T-helper 9 cell (primary cell): Measurements from ENCODE around the gene PLXNA2.

Source experiments
- DNase-seq: peaks from one replicate; pipeline ENCODE4 v3.0.0-alpha.2; 2020

PLXNA2 gene

DNA sequence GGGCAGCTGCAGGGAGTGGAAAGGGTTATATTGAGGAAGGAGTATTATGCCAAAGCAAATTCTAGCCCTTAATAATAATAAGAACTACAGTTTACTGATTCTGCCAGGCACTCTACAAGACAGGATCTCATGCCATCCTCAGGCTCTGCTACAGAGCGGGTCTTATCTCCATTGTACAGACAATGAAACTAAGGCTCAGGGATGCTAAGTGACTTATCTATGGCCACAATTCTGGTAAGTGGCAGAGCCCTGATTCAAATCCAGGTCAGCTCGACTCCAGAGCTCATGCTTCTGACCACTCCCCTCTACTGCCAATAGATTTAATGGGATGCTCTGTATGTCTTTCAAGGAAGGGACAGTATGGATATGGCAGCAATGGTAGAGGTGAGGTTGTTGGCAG is 187.1 kb downstream of the PLXNA2 start:
- no peak for DNase-seq

DNA sequence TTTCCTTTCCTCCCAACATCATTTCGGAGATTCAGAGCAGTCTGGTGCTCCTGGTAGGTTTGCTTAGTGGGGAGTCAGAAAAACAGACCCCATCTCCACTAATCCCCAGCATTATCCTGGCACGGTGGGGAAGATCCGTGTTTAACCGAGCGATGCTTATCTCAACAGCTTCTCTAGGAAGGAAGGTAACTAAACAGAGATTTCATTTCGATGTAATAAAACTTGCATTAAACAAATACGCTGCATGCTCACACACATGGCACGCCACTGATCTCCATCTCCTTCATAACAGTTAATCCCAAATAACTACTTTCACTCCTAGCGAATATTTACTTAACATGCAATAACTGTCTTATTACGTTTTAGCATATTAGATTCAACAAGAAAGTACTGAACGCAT is 188.6 kb downstream of the PLXNA2 start:
- no peak for DNase-seq

DNA sequence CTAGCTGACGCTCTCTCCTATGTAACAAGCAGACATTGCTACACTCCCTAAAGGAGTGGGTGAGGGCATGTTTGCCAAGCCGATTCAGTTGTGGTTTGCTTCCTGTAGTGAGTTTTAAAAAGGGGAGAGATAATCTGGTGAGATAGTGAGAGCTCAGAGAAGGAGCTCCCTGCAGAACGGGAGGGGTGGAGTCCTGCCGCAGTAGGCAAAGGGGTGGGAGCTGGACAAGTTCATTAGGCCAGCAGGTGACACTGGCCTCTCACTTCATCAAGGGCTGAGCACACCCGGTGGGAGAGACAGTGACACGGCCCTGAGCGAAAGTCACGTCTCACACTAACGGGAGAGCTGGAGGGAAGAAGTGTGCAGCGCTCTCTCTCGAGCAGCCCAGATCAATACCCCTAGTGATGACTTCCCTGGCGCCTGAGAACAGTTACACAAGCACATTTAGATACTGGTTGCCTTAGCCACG is 189.2 kb downstream of the PLXNA2 start:
- DNase-seq: no peak

DNA sequence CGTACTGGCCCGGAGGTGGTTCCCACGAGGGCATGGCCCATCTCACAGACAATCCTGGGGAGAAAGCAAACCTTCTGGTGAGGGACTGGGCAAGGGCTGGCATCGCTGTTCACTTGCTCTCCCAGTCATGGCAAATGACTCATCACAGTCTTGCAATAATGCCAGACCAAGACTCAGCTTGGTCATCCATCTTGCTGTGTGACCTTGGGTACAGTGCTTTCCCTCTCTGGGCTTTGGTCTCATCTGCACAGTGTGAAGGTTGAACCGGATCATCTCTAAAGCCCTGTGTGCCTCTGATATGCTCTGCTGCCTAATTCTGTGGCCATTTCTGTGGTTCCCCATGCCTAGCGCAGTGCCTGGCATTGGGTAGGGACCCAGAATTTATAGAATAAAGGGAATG is 189.7 kb downstream of the PLXNA2 start:
- DNase-seq: no peak

DNA sequence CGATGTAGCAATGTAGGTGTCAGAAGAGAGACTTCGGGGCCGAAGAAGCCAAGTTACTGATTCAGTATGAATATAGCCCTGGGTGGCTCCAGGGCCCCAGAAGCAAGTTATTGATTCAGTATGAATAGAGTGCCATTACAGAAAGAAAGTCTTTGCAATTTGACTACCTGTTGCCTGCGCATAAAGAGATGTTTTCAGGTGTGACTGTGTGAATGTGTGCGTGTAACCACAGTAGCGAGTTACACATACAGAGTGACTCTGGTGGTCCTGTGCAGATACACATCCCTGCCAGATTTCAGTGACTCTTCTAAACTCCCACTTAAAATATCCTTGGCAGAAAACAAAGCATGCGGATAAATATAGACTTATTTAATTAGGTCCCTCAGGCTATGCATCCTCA is 190.5 kb downstream of the PLXNA2 start:
- DNase-seq: no peak

DNA sequence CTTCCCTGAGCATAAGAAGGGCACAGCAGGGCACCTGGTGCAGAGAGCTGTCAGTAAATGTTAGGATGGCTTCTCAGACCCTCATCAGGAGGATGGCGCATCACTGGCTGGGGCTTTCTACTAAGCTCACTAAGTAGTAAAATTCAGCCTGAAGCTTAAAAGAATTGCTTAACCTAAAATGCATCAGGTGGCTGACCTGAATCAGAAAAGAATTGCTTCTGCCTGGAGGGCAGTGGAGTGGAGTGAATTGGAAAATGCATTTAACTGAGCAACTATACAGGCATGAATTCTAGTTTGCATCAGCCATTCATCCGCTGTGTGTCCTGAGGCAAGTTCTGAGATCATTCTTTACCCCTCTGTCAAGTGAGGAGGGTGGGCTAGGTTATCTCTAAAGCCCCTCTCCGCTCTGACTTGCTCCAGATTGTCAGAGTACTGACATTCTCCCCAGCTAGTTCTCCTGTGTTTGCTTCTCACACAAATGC is 191.2 kb downstream of the PLXNA2 start:
- no peak for DNase-seq

DNA sequence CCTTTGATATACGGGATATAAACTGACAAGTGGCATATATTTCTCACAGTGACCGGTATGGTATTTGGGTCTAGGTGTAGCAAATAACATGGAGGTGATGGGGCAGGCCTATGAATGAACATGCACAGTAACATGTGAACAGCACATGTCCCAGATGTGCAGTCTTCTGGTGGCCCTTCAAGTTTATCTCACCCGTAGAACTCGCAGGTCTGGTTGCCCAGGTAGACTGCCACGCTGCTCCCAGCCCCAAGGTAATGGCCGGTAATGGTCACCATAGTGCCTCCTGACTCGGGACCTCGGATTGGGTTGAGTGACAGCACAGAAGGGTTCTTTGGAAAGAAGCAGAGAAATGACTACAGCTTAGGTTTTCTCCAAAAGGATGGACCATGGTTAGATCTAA is 192.0 kb downstream of the PLXNA2 start:
- DNase-seq: no peak

DNA sequence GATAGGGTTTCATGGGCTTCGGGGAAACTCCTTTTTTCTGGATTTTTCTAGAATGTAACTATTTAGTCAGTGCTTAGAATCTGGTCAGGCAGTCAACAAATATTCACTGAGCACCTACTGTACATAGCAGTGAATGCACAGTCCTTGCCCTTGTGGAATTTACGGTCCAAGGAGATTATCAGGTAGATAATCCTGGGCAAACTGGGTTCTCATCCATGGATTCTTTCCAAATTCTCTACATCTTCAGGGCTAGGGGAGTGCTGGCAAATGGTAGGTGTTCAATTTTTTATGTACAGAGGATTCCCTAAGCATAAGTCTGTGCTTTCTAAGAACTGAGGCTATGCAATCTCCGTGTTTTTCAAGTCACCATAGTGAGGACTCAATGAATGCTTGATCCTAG is 192.5 kb downstream of the PLXNA2 start:
- DNase-seq: no peak

DNA sequence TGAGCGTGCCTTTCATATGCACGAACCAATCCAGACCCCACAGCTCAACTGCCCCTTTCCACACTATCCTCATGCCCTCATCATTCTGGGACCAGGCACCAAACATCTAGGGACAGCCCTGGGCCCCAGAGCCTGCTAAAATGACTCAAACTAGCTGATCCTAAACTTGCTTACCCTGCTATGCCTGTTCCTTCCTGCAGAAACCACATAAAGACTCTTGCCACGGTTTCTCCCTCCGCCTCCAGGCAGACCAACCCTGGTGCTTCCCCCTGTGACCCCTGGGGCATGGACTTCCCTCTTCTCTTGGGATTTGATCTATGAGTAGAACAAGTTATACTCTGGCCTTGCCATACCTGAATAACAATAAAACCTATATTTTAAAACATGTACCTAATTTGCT is 195.3 kb downstream of the PLXNA2 start:
- no peak for DNase-seq

DNA sequence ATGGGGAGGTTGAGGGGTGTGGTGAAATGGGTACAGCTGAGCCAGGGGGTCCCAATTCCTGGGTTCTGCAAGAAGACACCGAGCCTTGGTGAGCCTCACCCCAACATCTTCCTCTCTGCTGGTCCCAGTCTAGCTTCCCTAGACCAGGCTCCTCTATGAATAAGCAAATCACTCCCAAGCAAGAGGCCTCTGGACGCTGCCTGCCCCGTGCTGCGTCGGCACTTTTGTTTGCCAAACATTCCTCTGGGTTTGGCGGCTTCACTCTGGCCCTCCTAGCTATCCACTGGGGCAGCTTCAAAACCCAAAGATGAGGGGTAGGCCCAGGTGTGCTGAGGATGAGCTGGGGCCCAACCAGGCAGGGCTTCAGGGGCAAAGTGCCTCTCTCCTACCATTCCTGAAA is 196.2 kb downstream of the PLXNA2 start:
- no peak for DNase-seq

DNA sequence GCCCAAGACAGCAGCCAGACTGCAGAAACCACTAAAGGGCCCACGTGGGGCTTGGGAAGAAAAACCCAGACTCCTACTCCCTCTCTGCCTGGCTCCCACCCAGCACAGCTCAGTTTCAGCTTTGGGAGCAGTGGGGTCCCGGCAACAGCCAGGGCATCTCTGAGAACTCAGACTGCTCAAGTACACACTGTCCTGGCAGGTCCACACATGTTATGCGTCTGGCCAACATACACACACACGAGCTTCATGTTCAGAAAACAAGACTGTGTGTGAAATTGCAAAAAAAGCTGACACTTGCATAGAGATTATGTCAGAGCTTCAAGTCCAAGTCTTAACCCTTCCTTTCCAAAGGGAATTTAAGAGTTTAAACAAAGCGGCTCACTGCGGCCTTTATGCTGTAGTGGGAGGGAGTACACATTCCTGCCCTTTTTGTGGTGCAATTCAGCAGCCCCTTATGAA is 196.7 kb downstream of the PLXNA2 start:
- DNase-seq: no peak

DNA sequence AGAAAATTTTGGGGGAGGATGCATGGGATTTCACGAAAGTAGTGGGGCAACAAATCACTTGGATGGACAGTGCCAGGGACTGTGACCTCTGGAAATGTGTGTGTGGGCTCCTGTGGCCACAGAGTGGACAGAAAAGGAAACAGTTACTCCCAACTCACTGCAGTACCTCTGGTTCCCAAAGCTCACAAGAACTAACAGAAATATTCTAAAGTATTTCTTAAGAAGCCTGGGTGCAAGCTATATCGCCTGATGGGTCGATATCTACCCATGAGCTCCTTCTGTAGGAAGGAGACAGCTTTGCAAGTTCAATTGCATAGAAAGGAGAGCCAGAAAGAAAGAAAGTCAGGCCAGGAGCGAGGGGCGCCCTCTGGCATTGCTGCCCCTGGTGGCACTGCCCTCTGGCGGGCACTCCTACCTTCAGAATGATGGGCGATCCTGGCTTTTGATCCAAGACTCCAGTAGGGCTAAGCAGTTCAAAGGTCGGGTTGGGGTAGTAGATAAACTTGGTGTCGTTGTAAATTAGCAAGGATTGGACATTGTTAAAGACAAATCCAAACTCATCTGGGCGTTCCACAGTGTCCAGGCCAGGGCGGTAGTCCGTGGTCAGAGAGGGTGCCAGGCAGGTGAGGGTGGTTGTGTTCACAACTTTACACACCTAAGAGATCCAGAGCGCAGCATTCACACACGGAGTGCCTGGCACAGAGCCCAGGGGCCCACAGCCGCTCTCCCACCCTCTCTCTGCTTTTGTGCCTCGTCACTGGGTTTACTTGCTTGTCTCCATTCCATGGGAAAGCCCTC is 198.5 kb downstream of the PLXNA2 start:
- no peak for DNase-seq

DNA sequence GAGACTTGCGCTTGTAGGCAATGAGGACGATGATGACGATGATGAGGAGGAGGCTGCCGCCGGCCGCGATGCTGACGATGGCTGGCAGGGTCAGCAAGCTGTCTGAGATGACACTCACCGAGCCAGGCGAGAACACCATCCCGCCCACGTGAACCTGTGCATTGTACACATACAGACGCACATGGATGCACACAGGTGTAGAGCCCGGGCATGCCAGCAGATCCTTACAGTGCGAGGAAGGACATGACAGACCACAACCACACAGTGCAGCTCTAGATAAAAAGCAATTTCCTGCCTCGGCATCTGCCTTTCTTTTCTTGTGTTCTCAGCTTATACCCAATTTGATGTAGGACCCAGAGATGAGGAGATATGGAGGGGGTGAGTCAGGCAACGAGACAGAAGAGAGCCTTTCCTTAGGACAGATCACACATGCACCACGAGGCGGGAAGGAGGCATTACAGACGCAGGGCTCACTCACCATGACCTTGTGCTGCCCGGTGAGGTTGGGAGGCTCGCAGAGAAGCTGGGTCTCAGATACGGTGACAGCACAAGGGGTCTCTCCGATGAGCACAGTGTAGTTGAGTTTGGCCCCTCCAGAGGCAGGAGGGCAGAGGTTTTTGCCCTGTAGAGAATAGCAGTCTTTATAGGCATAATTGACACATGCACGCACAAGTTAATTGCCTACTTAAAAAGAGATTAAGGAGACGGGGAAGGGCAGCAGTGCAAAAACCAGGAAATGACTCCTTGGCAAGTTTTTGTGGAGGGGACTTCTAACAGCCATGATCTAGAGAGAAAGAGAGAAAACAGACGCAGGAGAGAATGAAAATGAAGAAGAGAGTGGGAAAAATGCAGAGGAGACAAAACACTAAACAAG is 199.4 kb downstream of the PLXNA2 start:
- DNase-seq: no peak

DNA sequence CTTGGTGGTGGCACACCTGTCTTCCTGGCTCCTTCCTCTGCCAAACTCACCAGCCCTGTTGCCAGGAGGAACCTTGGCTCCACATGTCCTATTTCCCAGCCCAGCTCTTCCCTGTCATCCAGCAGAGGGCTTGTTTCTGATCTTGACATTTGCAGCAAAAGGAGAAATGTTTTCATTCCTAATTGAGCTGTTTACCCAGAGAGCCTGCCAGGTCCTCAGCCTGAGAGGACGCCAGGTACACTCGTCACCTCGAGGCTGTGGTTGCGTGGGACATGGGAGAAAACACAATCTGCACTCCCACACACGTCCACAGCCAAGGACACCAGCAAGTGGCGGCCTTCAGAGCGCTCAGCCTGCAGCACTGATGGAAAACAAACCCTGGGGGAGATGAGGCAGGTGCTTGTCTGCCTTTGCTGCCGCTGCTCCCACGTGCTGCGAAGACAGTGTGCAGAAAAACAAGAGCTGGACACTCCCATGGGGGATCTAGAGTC is 200.4 kb downstream of the PLXNA2 start:
- DNase-seq: no peak

DNA sequence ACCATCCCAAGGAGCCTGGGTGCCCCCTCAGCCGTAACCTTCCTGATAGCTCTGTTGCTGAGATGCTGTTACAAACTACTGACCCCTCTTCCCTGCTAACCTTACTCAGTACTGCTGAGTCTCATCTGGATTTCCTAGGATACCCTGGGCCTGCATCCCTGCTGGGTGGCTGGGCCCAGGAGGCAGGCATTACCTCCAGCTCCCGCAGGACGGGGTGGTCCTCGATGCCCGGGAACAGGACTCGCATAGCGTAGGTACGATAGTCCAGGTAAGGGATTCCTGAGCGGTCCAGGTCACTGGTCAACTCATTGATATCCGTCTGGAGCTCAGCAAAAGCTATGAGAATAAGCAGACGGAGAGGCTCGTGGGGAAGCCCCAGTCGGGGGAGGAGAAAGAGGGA is 201.3 kb downstream of the PLXNA2 start:
- no peak for DNase-seq

DNA sequence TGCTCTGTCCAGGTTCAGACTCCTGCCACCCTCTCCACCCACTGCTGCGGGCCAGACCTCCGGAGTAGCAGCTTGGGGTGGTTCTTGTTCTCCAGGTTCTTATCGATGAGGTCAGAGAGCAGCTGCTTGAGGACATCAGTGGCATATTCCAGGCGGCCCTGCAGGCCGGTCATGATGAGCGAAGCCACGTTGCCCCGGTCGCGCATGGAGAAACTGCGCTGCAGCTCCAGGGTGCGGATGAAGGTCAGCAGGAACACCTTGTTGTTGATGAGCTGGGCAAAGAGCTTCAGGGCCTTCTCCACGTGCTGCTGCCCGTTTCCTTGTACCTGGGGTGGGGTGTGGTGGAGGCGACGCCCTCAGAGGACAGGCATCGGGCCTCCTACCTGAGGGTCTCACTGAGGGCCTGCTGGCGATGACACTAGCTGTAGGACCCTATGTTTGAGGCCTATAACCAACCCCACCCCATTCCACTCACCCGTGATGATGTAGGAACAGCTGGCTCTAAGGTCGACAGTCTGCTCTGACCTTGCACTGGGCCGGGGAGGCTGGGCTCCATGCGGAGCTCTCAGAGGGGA is 202.1 kb downstream of the PLXNA2 start:
- DNase-seq: no peak

DNA sequence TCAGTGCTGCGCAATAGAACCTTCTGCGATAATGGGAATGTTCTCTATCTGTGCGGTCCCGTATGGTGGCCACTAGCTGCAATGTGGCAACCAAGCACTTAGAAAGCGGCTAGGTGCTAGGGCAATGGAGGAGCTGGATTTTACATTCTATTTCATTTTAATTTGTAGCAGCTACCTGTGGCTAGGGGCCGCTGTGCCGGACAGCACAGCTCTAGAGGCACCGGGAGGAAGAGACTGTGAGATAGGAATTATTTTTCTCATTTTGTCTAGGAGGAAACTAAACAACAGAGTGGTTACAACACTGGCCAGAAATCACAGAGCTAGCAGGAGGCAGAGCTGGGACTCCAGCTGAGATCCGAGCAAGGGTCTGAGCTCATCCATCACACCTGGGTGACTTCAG is 202.7 kb downstream of the PLXNA2 start:
- no peak for DNase-seq

DNA sequence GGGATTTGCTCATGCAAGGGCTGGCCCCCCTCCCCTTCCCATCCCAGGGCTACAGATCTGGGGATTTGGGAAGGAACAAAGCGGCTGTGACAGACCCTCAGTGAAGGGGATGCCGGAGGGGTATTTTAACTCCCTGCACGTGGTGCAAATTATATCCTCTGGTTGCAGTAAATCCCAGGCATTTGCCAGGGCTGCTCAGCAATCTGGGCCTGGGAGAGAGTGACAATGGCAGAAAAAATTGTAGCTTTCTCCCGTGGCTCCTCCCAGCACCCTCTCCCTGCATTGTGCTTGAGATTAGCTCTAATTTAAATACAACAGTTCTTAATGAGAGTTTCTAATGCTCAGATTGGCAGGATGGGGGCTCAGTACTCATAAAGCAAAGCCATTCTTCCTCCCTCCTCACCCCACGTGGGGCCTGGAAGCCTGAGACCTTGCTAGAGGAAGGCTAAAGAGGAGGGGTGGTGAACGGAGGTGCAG is 203.3 kb downstream of the PLXNA2 start:
- no peak for DNase-seq

DNA sequence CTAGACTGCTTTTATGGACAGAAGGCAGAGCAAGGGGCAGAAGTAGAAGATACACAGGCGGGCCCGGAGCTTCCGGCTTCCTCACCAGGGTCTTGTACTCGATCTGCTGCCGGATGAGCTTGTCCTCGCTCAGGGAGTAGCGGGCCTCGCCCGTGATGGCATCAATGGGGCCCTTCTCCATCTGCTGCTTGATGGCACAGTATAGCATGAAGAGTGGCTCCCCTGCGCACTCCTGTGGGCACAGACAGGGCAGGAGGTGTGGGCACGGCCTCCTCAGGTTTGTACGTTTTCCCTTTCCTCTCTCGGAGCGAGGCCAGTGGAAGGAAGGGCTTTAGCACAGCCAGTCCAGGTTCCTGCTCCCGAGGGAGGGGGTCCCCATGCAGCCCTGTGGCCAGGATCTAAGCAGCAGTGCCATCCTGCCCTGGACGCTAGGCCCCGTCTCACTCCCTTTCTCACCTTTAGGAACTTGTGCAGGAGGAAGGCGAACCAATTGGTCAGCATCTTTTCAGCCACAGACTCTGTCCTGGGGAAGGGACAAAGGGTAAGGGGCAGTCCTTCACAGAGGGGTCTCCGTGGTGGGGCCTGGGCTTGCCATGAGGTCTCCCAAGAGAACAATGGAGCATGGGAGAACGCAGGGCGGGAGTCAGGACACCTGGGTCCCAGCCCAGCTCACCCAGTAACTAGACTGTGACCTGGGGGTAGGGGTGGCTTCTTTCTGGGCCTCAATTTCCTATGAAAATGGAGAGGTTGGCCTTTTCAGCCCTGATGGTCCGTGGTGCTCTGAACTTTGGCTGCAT is 204.4 kb downstream of the PLXNA2 start:
- DNase-seq: no peak

DNA sequence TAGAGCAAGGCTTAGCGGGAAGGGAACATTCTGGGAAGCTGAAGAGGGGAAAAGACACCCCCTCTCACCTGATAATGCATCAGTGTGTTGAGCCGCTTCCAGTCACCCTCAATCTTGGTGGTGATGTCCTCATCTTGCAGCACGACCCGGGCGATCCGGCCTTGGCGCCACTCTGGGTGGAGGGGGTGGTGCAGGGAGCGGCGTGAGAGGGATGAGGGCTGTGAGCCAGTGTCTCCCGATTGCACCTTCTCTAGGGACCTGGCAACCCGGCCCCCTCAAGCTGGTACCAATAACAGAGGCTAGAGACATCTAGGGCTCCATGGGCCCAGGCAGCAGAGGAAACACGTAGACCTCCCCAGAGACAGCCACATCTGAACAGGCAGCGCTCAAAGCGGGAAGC is 205.9 kb downstream of the PLXNA2 start:
- no peak for DNase-seq

DNA sequence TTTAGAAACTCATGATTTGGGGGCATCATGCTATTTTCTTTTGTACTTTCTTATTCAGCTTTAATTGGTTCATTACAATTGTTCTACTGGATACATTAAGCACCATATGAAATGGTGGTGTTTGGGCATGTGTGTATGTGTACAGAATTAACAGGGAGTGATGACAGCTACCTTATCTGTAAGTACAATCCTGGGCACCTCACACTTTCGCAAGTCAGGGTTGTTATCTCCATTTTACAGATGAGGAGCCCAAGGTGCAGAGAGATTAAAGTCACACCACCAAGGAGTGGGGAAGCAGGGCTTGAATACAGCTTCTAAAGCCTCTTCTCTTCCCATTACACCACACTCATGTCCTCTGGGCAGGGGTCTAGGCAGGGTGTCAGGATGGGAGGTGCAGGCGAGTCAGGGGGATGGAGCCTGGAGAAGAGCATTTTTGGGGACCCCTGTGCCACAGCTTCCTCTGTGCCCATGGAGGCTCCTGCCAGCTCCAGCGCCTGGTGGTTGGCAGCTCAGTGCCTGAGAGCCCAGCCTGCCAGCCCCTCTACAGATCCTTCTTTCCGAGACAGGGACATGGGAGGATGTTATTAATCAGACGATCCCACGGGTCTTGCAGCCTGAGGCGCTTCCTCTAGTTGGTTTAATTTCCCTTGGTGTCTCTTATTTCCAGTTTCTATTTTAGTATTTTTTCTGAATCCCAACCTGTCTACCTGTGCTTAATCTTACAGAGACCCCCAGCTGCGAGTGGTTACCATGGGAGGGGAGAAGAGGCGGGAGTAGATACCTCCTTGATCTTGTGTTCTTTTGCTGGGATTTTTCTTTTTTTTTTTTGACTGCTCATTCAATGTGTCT is 207.0 kb downstream of the PLXNA2 start:
- no peak for DNase-seq
